Liver (tissue), 9 donors: ENCODE measurements around the gene JAKMIP2. TPM values are rescaled to one million over a fixed set of nuclear protein-coding genes. Genes with fewer than 3 reads are reported as not detected.
A peak's percentile ranks its signal among the peaks of the same experiment; 100 is the strongest.
"Not testable (repeated sequence)": the region's sequence is repeated elsewhere in the genome, so short reads cannot be mapped to it uniquely, and the experiment has no call there.

Experiments
- DNase-seq: peaks from one replicate; pipeline ENCODE4 v3.0.0-alpha.2; 2017; ENCODE audit warnings: low spot score
- H3K27ac ChIP-seq, 2 donors: one replicate each; pipeline ENCODE4 v1.7.0; 2013; ENCODE audit warnings: inconsistent platforms in 2 of 2, low read length in 2 of 2, control low read depth in 1 of 2, low read depth in 1 of 2, mild to moderate bottlenecking in 1 of 2
- H3K27me3 ChIP-seq, 4 donors: one replicate each; pipeline versions ENCODE4 v1.6.1 to v1.7.0; 2013; ENCODE audit warnings: low read length in 3 of 4, inconsistent platforms in 1 of 4, mild to moderate bottlenecking in 1 of 4, moderate library complexity in 1 of 4; ENCODE audit not compliant: control insufficient read depth in 4 of 4, insufficient read depth in 4 of 4
- H3K36me3 ChIP-seq, 4 donors: one replicate each; pipeline versions ENCODE4 v1.6.1 to v1.7.0; 2013; ENCODE audit warnings: low read length in 3 of 4, mild to moderate bottlenecking in 3 of 4, low read depth in 1 of 4, moderate library complexity in 1 of 4; ENCODE audit not compliant: control insufficient read depth in 4 of 4, insufficient read depth in 3 of 4
- H3K4me1 ChIP-seq, 4 donors: one replicate each; pipeline versions ENCODE4 v1.6.1 to v1.7.0; 2013; ENCODE audit warnings: low read length in 3 of 4, mild to moderate bottlenecking in 3 of 4, moderate library complexity in 1 of 4; ENCODE audit not compliant: control insufficient read depth in 4 of 4, insufficient read depth in 4 of 4
- H3K4me3 ChIP-seq, 3 donors: one replicate each; pipeline versions ENCODE4 v1.6.1 to v1.7.0; 2013; ENCODE audit warnings: low read length in 3 of 3, control low read depth in 1 of 3, low read depth in 1 of 3, mild to moderate bottlenecking in 1 of 3
- H3K9ac ChIP-seq, 2 donors: one replicate each; pipeline ENCODE4 v1.7.0; 2013; ENCODE audit warnings: low read length in 2 of 2, mild to moderate bottlenecking in 2 of 2, moderate library complexity in 2 of 2, control low read depth in 1 of 2, low read depth in 1 of 2
- H3K9me3 ChIP-seq, 4 donors: one replicate each; pipeline versions ENCODE4 v1.6.1 to v1.7.0; 2013; ENCODE audit warnings: low read length in 3 of 4; ENCODE audit not compliant: control insufficient read depth in 4 of 4
- ATF3 ChIP-seq: IDR thresholded peaks from 2 replicates; pipeline ENCODE4 v1.6.1; 2016; ENCODE audit warnings: antibody characterized with exemption
- CTCF ChIP-seq: fragments of 150-350 bp; IDR thresholded peaks from 2 replicates; pipeline ENCODE4 v1.5.1; 2017; ENCODE audit warnings: improper control_type of control experiment, low read depth, low read length; ENCODE audit not compliant: missing input control
- EGR1 ChIP-seq, 2 donors: IDR thresholded peaks; 2 replicates each; pipeline ENCODE4 v1.6.1; 2016 to 2018; ENCODE audit warnings: antibody characterized with exemption in 2 of 2, low read depth in 2 of 2
- FOXA1 ChIP-seq: IDR thresholded peaks from 2 replicates; pipeline ENCODE4 v1.6.1; 2016; ENCODE audit warnings: antibody characterized with exemption
- FOXA2 ChIP-seq: IDR thresholded peaks from 2 replicates; pipeline ENCODE4 v1.6.1; 2016; ENCODE audit warnings: antibody characterized with exemption
- GABPA ChIP-seq, 2 donors: IDR thresholded peaks in 1 of 2; conservative IDR thresholded peaks in 1 of 2; 2 replicates each; pipeline ENCODE4 v1.6.1; 2016; ENCODE audit warnings: antibody characterized with exemption in 2 of 2, mild to moderate bottlenecking in 1 of 2, moderate library complexity in 1 of 2
- HNF4A ChIP-seq, 2 donors: conservative IDR thresholded peaks; 2 replicates each; pipeline ENCODE4 v1.6.1; 2016; ENCODE audit warnings: antibody characterized with exemption in 2 of 2, mild to moderate bottlenecking in 2 of 2
- HNF4G ChIP-seq: IDR thresholded peaks from 2 replicates; pipeline ENCODE4 v1.6.1; 2016; ENCODE audit warnings: antibody characterized with exemption
- MAX ChIP-seq: IDR thresholded peaks from 2 replicates; pipeline ENCODE4 v1.6.1; 2016; ENCODE audit warnings: antibody characterized with exemption
- NR2F2 ChIP-seq: IDR thresholded peaks from 2 replicates; pipeline ENCODE4 v1.6.1; 2016; ENCODE audit warnings: antibody characterized with exemption
- RAD21 ChIP-seq, 2 donors: IDR thresholded peaks; 2 replicates each; pipeline ENCODE4 v1.6.1; 2016; ENCODE audit warnings: antibody characterized with exemption in 2 of 2, mild to moderate bottlenecking in 2 of 2
- RXRA ChIP-seq, 2 donors: IDR thresholded peaks; 2 replicates each; pipeline ENCODE4 v1.6.1; 2017 to 2018; ENCODE audit warnings: antibody characterized with exemption in 2 of 2, mild to moderate bottlenecking in 1 of 2
- SP1 ChIP-seq: IDR thresholded peaks from 2 replicates; pipeline ENCODE4 v1.6.1; 2018; ENCODE audit warnings: antibody characterized with exemption, mild to moderate bottlenecking
- TAF1 ChIP-seq: conservative IDR thresholded peaks from 2 replicates; pipeline ENCODE4 v1.6.1; 2016; ENCODE audit warnings: antibody characterized with exemption, mild to moderate bottlenecking
- YY1 ChIP-seq: IDR thresholded peaks from 2 replicates; pipeline ENCODE4 v1.6.1; 2016; ENCODE audit warnings: antibody characterized with exemption, mild to moderate bottlenecking
- ZBTB33 ChIP-seq: IDR thresholded peaks from 2 replicates; pipeline ENCODE4 v1.6.1; 2016; ENCODE audit warnings: antibody characterized with exemption
- WGBS: extraction: QIAGEN DNeasy Blood & Tissue Kit; methylation state at CpG from one replicate; pipeline ENCODE4 v1.1.7; 2013; 5-methylcytosine and 5-hydroxymethylcytosine counted together
- polyA plus RNA-seq, 2 donors: library from polyadenylated mRNA; stranded (reverse) in 1 of 2; unstranded in 1 of 2; fragments of 200-250 nt in 1 of 2; fragments of >200 nt in 1 of 2; fragmentation: Nextera tagmentation in 1 of 2; extraction: Ambion mirVana in 1 of 2; gene quantifications; one replicate each; pipeline versions ENCODE4 v1.2.1 to v1.2.3, GENCODE V29; 2013 to 2015
- total RNA-seq, 2 donors: library from RNA; depleted of rRNA; stranded (reverse); fragments of >200 nt; gene quantifications; one replicate each; pipeline ENCODE4 v1.2.3, GENCODE V29; 2014
- donor health status: healthy.
- donor health status: healthy.
- donor health status: healthy.
- donor health status: healthy.
- donor health status: healthy.

Gene JAKMIP2
- total and polyA plus RNA-seq, 4 donors = 0.06 to 0.38 (median 0.24) TPM

GRCh38 chr5:147826361-147826760 lies 43.8 kb upstream of the JAKMIP2 start:
- no peak for DNase-seq
- no peaks in the 10 kb centered on the region for H3K36me3 ChIP-seq
- no peaks in the 10 kb centered on the region for H3K9me3 ChIP-seq
- H3K27ac ChIP-seq = no peak overlapping the region
- 28% methylated on average over 2 of the region's 2 CpGs for WGBS
- TF ChIP-seq MAX (no peak), TAF1 (no peak), EGR1 (IDR thresholded peaks at IDR 0.05; ENCODE audit: low read depth in 2 of 2) (no peak), GABPA (IDR thresholded peaks at IDR 0.05 in 1 of 2, conservative IDR thresholded peaks at IDR 0.05 in 1 of 2) (no peak), RAD21 (IDR thresholded peaks at IDR 0.05) (no peak), SP1 (no peak), ZBTB33 (no peak), HNF4A (conservative IDR thresholded peaks at IDR 0.05) (no peak), FOXA1 (no peak), YY1 (no peak), FOXA2 (no peak), NR2F2 (no peak), ATF3 (no peak), HNF4G (no peak)
- H3K4me3 ChIP-seq = no peak overlapping the region
- no peak overlapping the region for H3K9ac ChIP-seq
- H3K4me1 ChIP-seq = peaks cover 4 to 25% (median 7%) of the 10 kb centered on the region in 4 donors
- H3K27me3 ChIP-seq = no peaks in the 10 kb centered on the region

- H3K27ac ChIP-seq = no peak overlapping the region
- H3K9me3 ChIP-seq = no peaks in the 10 kb centered on the region
- H3K4me3 ChIP-seq = no peak overlapping the region
- DNase-seq = no peak
- peaks cover 0 to 14% (median 5%) of the 10 kb centered on the region in 4 donors for H3K4me1 ChIP-seq
- H3K36me3 ChIP-seq = no peaks in the 10 kb centered on the region
- TF ChIP-seq HNF4G (no peak), RAD21 (IDR thresholded peaks at IDR 0.05) (peak; percentile 97 to 99), RXRA (IDR thresholded peaks at IDR 0.05) (no peak), YY1 (peak; percentile 65), CTCF (peak; percentile 93), GABPA (IDR thresholded peaks at IDR 0.05 in 1 of 2, conservative IDR thresholded peaks at IDR 0.05 in 1 of 2) (no peak), HNF4A (conservative IDR thresholded peaks at IDR 0.05) (no peak)
- WGBS = 13% methylated on average over 4 of the region's 4 CpGs
- no peaks in the 10 kb centered on the region for H3K27me3 ChIP-seq
- H3K9ac ChIP-seq = no peak overlapping the region
Observed at GRCh38 chr5:147822686-147823491, 40.4 kb upstream of the JAKMIP2 start.

- H3K27ac ChIP-seq, H3K36me3 ChIP-seq, DNase-seq, H3K9me3 ChIP-seq, H3K9ac ChIP-seq, H3K27me3 ChIP-seq, H3K4me3 ChIP-seq: not testable (repeated sequence)
- H3K4me1 ChIP-seq = peaks cover 0 to 14% (median 5%) of the 10 kb centered on the region in 4 donors
- 91% methylated on average over 3 of the region's 3 CpGs for WGBS
Observed at GRCh38 chr5:147822222-147822621, 39.7 kb upstream of the JAKMIP2 start.
